Stimulated activated CD8-positive, alpha-beta memory T cell treated with anti-CD3 and anti-CD28 coated beads, Interleukin-4, amount 100 ng/mL, for 4 hours (primary cell): ENCODE data around the gene FBP1.
"Not testable (repeated sequence)": the region's sequence is repeated elsewhere in the genome, so short reads cannot be mapped to it uniquely, and the experiment has no call there.

Source experiments
- DNase-seq, 2 donors: peaks; one replicate each; pipeline ENCODE4 v3.0.0-alpha.2; 2020; ENCODE audit warnings: low read depth in 2 of 2, low spot score in 1 of 2

The FBP1 gene

DNA sequence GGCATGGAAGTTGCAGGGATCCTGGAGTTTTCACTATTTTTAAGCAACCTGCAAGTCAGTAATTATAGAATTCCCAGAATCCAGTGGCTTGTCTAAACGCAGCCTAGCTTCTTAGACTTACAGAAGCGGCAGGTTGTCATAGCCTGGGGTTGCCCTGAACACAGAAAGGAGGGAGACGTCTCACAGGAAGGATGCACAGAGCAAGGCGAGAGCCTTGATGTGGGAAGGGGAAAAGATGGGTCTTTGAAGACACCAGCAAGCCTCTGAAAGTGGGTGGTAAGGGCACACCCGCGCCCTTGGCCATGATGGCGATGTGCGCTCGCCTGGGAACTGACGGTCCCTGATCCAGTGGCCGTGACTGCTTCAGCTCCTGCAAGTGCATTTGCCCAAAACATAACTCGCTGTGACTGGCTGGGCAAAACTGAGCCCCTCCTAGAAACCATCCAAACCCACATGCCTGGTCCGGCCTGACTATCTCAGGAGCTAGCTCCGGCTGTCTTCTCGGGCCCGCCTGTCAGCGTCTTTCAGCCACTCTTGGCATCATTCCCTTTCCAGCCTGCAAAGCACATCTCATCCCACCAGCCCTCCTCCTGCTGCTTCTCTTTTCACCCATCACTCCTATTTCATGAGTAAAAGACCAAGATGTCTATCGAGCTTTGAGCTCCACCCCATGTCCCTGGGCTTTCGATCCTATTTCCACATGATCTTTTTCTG is 17.1 kb downstream of the FBP1 start:
- DNase-seq = no peak

DNA sequence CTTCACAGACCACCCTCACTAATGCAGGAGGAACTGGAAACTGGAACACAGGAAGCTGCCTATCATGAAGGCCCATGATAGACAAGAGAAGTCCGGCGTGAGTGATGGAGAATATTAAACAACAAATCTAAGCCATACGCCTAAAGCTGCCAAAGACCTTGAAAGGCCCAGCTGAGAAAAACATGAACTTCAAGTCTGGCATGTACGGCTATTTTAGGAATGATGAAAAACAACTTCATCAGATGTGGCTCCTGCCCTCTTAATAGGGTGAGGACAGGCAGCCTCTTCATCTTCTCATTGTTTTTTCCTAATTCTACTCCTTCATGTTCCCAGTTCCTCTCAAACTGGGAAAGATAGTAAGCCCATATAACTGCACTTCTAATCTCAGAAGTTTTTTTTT is 20.3 kb downstream of the FBP1 start:
- no peak for DNase-seq

DNA sequence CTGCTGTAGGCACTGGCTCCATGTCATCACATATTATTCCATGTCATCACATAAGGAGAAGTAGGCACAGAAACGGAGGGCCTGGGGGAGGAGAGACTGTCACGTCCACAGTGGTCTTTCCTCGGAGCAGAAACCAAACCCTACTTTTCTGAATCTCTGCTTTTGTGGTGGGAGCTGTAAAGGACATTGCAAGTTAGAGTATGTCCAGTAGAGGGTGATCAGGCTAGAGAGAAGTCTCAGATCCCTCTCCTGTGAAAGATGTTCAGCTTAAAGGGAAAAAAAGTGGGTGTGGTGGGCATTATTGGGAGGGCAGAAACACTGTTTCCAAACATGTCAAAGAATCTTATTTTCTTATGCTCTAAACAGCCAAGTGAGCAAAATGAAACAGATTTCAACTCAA is 26.3 kb downstream of the FBP1 start:
- DNase-seq = no peak

DNA sequence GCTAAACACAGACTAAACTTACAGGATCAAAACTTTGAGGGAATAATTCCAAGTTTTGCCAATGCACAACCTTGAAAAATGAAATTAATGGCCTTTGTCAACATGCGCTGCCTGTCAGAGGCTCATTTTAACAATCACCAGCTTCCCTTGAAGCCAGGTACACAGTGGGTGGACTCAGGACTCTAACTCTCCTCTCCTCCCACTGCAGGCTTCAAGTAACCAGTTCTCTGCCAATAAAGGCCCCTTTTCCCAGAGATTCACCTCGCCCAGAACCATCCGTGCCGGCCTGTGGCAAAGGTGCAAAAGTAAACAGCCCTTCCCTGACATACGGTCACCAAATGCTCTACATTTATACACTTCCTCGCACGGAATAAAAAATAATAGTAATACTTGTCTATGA is 27.2 kb downstream of the FBP1 start:
- no peak for DNase-seq

DNA sequence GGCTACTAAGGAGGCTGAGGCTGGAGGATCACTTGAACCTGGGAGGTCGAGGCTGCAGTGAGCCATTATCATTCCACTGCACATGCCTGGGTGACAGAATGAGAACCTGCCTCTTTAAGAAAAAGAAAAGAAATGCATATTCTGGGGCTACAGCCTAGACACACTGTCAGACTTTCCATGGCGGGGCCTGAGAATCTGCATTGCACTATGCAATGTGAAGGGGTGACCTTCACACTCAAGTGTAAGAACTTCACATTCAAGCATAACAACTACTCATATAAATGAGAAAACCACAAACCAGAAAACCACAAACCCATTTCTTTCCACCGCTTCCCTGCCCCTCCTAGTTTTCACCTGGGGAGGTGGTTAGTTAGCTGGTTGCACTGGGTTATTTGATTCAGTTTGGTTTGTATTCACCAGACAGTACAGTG is 27.7 kb downstream of the FBP1 start:
- DNase-seq = no peak

DNA sequence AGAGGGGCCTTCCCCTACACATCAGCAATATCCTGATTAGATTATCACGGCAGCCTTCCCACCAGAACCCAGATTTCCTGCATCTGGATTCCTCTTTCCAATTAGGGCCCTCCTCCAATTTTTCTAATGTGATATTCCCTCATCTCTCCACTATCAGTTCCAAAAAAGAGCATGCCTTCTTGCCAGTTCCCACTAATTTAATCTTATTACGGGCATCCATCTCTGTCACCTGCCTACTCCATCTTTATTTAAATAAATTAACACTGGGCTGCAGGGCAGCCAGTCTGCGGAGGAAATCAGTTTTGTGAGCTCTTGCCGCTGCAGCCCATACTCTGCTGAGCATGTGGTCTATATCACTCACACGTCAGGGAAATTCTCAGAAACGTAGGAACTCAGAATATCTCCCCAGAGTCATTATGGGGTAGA is 29.1 kb downstream of the FBP1 start:
- DNase-seq = no peak

DNA sequence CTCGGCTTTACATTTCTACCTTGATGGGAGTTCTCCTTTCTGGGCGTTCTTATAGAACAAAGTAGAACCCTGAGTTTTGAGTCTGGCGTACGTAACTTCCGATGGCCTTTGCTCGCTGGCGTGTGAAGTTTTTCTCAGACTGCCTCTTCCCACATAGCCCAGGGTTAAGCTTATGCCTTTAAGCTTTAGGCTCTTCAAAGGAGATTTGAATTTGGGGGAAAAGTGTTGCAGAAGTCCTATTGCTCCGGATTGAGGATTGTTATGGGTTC is 32.0 kb downstream of the FBP1 start:
- no peak for DNase-seq

DNA sequence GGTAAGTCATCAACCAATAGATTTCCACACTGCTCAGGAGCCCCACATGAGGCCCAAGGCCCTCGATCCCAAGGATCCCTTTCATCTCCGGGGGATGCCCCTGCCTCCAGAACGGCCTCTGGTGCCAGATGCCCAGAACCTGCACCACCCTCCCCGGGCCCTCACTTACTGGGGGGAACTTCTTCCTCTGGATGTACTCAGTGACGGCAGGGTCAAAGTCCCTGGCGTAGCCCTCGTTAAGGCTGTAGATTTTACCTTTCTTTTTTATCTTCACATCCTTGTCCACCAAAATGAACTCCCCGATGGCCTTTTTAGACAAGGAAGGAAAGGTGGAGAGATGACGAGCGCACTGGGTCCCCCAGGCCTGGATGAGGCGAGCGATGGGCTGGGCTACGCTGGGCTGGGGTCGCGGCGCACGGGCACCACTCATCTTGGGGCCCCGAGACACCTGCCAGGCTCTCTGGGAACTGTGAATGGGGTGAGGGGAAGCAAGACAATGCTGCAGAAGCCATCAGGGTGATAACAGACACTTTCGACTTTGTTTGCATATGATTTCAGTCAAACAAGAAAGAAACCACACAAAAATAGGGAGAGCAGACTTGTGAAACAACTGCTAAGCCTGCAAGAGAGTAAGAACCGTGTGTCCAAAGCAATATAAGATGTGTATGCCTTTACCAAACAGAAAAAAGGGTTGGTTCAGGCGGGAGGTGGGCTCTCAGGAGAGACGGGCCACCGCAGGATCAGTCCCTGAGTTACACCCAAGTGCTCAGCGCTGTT is 32.5 kb downstream of the FBP1 start:
- DNase-seq = no peak

DNA sequence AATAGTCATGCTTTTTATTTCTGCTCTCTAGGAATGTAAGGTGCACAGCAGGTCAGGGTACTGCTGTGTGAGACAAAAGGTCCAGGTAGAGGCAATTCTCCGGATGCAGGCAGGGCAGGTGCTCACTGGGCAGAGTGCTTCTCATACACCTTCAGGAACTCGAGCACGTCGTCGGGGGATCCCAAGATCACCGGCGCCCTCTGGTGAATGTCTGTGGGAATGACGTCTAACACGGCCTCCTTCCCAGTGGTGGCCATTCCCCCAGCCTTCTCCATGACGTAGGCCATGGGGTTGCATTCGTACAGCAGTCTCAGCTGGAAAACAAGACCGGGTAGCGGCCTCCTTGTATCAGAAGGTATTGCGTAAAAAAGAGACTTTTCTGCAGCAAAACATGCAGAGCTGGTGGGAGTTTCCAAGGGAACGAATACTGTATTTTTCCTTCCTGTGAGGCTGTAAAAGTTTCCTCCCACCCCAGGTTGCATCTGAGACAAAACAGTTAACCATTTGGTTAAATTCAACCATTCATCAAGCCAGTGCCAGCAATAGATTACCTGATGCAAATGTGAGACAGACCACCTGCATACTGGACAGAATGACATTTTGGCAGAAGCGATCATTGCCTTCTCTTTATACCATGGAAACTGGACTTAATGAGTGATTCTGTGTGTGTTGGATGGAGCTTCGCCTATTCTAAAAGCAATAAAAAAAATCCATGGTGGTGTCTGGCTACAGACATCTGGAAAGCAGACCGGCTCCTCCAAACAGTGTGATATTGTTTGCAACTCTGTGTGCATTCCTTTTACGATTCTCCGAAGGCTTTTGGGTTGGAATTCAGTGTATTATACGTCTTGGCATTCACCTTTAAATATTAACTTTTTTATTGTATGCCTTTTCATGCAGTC is 35.8 kb downstream of the FBP1 start:
- DNase-seq = peak; percentile 18 to 22

DNA sequence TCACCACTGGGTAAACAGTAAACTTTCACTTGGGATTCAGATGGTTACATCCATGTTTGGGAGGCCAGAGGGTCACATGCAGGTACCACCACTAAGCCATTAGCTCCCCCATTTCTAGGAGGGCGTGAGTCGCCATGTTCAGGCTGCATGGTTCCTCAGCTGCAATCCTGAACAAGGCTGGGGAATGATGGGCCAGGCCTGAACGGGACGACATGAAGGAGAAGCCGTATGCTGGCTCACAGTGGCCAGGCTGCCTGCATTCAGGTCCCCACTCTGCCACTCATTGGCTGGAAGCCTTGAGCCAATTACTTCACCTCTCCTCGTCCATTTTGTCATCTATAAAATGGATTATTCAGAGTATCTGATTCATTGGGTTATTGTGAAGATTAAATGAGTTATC is 36.7 kb downstream of the FBP1 start:
- DNase-seq = no peak

DNA sequence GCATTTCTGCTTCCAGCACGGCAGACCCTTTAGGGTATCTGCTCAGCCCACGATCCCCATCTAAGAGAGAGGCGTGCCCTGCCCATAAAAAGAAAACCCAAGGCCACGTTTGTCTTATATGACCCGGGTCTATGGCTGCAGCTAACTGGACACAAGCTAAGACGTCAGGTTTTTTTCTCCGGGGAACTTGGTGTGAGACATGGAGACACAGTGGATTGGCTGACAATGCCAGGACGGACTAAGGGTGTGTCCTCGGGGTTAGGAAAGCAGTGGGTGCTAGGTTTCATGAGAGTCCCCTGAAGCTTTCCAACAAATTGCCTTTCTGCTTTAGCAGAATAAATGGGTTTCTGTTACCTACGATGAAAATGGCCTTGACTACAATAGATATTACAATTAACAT is 38.6 kb downstream of the FBP1 start:
- no peak for DNase-seq

DNA sequence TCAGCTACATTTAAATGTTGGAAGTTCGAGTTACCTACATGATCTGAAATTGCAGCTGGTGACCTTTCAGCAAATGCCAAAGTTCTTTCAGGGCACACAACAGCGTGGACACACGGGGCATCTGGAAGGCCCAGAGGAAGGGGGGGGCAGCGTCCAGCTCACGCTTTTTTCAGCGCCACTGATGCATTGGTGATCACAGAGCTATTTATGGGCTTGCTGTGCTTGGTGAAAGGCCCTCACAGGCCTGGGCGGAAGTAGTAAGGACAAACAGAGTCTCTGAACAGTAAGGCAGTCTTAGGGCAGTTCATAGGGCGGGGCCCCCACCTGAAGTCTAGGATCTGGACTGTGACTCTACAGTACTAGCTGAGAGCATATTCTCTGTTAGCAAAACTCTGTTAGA is 39.1 kb downstream of the FBP1 start:
- DNase-seq = no peak

DNA sequence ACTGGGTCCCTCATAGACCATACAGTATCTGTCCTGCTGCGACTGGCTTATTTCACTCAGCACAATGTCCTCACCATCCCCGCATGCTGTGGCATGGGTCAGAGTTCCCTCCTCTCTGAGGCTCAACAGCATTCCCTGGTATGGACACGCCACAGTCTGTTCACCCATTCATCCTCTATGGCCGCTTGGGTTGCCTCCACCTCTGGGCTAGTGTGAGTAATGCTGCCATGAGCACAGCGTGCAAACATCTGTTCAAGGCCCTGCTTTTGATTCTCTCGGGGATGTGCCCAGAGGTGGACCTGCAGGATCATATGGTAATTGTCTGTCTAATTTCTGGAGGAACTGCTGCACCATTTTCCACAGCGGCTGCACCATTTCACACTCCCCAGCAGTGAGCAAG is 40.2 kb downstream of the FBP1 start:
- no peak for DNase-seq

DNA sequence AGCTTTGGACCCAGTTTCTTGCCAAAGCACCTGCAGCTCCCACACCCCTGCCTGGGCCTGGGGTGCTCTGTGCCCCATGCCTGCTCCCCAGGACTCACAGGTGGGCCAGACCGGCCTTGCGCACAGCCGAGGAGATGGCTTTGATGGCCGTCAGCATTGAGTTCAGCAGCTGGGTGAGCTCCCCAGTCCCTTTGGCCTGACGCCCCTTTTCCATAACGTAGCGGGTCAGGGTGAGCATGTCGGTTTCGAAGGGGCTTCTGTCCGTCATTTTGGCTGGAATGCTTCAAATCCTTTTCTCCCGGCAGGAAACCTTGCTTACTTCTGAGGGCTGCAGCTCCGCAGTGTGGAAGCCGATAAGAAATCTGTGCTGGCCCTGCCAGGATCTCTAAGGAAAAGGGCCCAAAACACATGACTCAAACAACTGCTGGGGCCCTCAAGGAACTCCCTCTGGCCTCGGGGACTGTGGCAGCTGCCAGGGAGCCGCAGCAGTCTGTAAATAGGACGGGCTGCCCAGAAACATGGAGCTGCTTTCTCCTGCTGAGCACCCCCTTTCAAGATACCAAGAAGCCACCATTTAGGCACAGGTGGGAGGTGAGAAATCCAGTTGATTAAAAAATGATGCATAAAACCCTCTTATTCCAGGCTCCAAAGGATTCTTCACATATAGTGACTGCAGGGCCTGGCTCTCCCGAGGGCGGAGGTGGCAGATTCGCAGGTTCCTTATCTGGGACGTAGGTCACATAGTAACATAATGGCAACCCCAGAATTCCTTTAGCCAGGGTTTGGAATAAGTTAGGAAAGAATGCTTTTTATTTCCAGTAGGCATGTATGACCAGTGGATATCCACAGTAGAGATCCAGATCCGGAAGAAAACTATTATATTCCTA is 45.6 kb downstream of the FBP1 start, which contains the start of gene FBP2:
FBP2 (minus strand) TSS at position 366 of the 887 bp plus-strand sequence; CDS start at position 268, 98 bp downstream.
- DNase-seq = no peak

DNA sequence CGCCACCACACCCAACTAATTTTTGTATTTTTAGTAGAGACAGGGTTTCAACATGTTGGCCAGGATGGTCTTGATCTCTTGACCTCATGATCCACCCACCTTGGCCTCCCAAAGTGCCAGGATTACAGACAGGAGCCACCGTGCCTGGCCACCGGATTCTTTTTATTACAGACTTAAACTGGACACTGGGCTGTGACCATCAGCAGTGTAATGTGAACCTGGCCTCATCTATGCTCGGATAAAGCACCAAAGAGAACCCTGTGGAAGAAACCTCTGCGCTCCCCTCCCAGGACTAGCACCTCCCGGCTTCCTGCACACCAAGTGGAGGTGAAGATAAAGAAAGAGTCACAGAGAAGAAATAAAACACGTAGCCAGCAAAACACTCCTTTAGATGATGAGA is 46.6 kb downstream of the FBP1 start:
- DNase-seq = not testable (repeated sequence)

DNA sequence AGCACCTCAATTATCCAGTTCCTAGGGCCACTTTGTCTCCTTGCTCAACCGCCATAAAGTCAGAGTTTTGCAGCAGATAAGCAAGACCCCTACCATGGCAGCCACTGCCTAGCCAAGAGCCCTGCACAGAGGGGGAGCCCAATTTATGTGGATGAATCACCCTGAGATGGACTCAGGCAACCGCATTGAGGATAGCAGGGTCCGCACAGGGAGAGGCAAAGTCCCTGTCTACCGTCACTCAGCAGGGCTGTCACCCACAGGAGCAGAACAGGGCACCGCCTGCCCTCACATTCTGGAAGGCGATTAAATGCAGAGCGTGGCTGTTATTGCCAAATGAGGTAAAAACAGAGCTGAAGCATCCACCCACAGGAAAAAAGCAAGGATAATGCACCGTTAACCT is 47.4 kb downstream of the FBP1 start:
- no peak for DNase-seq

DNA sequence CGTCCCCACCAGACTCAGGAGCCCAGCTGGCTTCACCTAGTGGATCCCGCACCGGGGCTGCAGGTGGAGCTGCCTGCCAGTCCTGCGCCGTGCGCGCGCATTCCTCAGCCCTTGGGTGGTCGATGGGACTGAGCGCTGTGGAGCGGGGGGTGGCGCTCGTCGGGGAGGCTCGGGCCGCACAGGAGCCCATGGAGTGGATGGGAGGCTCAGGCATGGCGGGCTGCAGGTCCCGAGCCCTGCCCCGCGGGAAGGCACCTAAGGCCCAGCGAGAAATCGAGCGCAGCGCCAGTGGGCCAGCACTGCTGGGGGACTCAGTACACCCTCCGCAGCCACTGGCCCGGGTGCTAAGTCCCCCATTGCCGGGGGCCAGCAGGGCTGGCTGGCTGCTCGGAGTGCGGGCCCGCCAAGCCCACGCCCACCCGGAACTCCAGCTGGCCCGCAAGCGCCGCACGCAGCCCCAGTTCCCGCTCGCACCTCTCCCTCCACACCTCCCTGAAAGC is 48.2 kb downstream of the FBP1 start:
- not testable (repeated sequence) for DNase-seq

DNA sequence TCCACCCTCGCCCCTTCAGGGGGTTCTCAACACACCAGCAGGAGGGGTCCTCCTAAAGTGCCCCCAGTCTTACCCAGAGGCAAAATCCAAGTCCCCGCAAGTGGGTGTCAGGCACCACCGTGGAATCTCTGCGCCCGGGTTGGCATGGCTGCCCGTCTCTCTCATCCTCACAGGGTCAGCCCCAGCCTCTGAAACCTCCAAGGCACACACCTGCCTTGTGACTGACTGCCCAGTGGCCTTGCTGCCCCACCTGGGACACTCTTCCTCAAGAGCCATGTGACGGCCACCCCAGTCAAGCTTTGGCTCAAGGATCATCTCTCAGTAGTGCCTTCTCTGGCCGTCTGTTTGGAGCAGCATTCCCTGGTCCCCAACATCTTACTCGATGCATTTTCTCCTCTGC is 50.6 kb downstream of the FBP1 start:
- DNase-seq = no peak

DNA sequence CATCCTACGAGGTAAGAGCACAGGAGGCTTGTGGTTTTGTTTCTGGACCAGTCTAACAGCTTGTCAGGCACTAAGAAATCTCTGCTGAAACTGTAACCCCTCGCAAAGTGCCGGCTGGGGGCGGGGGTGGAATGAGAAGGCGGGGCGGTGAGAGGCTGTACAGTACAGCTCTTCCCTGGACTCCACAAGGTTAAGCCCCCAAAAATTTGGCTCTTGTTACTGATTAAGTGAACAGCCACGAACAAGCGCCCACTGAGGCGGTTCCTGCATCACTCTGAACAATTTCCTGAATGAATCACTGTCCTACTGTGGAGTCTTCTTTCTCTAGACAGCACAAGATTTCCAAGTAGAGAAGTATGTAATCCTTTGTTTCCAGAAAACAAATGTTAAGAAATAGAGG is 52.5 kb downstream of the FBP1 start:
- no peak for DNase-seq

DNA sequence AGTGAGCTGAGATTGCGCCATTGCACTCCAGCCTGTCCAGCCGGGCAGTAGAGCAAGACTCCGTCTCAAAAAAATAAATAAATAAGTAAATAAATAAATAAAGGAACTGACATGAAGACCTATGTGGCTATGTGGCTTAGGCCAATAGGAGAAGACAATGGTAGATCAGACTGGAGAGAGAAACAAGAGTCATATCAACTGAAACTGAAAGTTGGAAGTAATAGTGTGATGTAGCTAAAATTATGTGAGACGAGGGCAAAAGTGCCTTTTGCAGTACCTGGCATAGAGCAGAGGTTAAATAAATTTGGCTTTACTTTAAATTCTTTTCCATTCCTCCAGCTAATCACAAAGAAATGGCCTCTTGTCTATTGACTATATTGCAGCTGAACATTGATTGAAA is 53.0 kb downstream of the FBP1 start:
- no peak for DNase-seq

DNA sequence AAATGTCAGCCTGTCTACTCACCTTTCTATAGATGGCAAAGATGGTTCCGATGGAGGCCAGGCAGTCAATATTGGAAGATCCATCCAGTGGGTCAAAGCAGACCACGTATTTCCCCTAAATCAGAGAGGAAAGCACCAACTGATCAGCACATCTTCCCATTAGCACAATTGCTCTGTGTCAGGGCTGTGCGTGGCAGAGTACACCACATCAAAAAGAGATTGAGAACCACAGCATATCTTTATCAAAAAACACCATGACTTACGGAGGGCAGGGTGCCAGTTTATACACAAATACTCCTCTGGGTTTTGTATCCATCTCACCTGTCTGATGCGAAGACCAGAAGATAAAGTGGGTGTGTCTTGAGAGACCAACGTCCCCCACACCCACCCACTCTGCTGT is 54.8 kb downstream of the FBP1 start:
- DNase-seq = no peak
